Large intestine (tissue), 12 donors: Measurements from ENCODE around the gene CDC37L1. TPM values are rescaled to one million over a fixed set of nuclear protein-coding genes. Genes with fewer than 3 reads are reported as not detected.
A peak's percentile ranks its signal among the peaks of the same experiment; 100 is the strongest.
"Not testable (repeated sequence)": the region's sequence is repeated elsewhere in the genome, so short reads cannot be mapped to it uniquely, and the experiment has no call there.

Source experiments
- DNase-seq, 2 donors: peaks; one replicate each; pipeline versions ENCODE4 v3.0.0 to v3.0.0-alpha.2; 2013
- H3K27ac ChIP-seq: one replicate; pipeline ENCODE4 v1.5.1; 2013; ENCODE audit warnings: low read length
- H3K27me3 ChIP-seq: 2 replicates; pipeline ENCODE4 v1.6.1; 2013; ENCODE audit warnings: low read length; ENCODE audit not compliant: control insufficient read depth, insufficient read depth
- H3K36me3 ChIP-seq: 2 replicates; pipeline ENCODE4 v1.6.1; 2013; ENCODE audit warnings: low read length; ENCODE audit not compliant: control insufficient read depth, insufficient read depth
- H3K4me1 ChIP-seq: one replicate; pipeline ENCODE4 v1.6.1; 2013; ENCODE audit warnings: low read length; ENCODE audit not compliant: control insufficient read depth, insufficient read depth
- H3K4me3 ChIP-seq: one replicate; pipeline ENCODE4 v1.5.1; 2013; ENCODE audit warnings: low read length
- H3K9me3 ChIP-seq: one replicate; pipeline ENCODE4 v1.6.1; 2013; ENCODE audit warnings: mild to moderate bottlenecking, low read depth, low read length, moderate library complexity; ENCODE audit not compliant: control insufficient read depth
- WGBS: methylation state at CpG from one replicate; pipeline ENCODE4 v1.1.5; 2013; ENCODE audit warnings: low lambda C conversion rate; ENCODE audit not compliant: insufficient coverage; 5-methylcytosine and 5-hydroxymethylcytosine counted together
- long read RNA-seq, 11 donors: transcript quantifications; one replicate each; lab custom pipeline, GENCODE V29; 2026
- polyA plus RNA-seq: library from polyadenylated mRNA; unstranded; fragments of 120-200 nt; gene quantifications from one replicate; pipeline ENCODE4 v1.2.1, GENCODE V29; 2013

Gene CDC37L1
- 16.4 TPM for polyA plus RNA-seq
- long read RNA-seq, donor 1, partial matches to known transcripts: 40 of 44 reads
- long read RNA-seq, donor 1, other reads (novel, unspliced or antisense): 0 of 44 reads
- long read RNA-seq, donor 2, partial matches to known transcripts: 0 of 7 reads
- long read RNA-seq, donor 2, other reads (novel, unspliced or antisense): 0 of 7 reads
- long read RNA-seq, donor 3: 0 reads
- long read RNA-seq, donor 4, partial matches to known transcripts: 0 of 1 reads
- long read RNA-seq, donor 4, other reads (novel, unspliced or antisense): 0 of 1 reads
- long read RNA-seq, donor 5: 0 reads
- long read RNA-seq, donor 6, transcript CDC37L1-201 (7 exons, 3,502 nt): major isoform, 6 of 8 reads
- long read RNA-seq, donor 6, partial matches to known transcripts: 0 of 8 reads
- long read RNA-seq, donor 6, other reads (novel, unspliced or antisense): 0 of 8 reads
- long read RNA-seq, donor 7, partial matches to known transcripts: 0 of 2 reads
- long read RNA-seq, donor 7, other reads (novel, unspliced or antisense): 0 of 2 reads
- long read RNA-seq, donor 8, transcript CDC37L1-203 (2 exons, 784 nt): major isoform, 5 of 19 reads
- long read RNA-seq, donor 8, partial matches to known transcripts: 11 of 19 reads
- long read RNA-seq, donor 8, other reads (novel, unspliced or antisense): 0 of 19 reads
- long read RNA-seq, donor 9, transcript CDC37L1-201 (7 exons, 3,502 nt): major isoform, 6 of 6 reads
- long read RNA-seq, donor 9, partial matches to known transcripts: 0 of 6 reads
- long read RNA-seq, donor 9, other reads (novel, unspliced or antisense): 0 of 6 reads
- long read RNA-seq, donor 10, transcript CDC37L1-201 (7 exons, 3,502 nt): major isoform, 8 of 11 reads
- long read RNA-seq, donor 10, partial matches to known transcripts: 0 of 11 reads
- long read RNA-seq, donor 10, other reads (novel, unspliced or antisense): 0 of 11 reads
- long read RNA-seq, donor 11, transcript CDC37L1-201 (7 exons, 3,502 nt): major isoform, 6 of 8 reads
- long read RNA-seq, donor 11, partial matches to known transcripts: 0 of 8 reads
- long read RNA-seq, donor 11, other reads (novel, unspliced or antisense): 0 of 8 reads

- Histone ChIP-seq H3K4me1 (peaks cover 14% of the 10 kb centered on the region), H3K27ac (peak within 1 kb of the TSS; percentile 98)
- WGBS: no CpG with 5 or more reads among the region's 66 CpGs
Measured at GRCh38 chr9:4679268-4680172, at the start of gene CDC37L1. Gene CDC37L1 (plus strand): TSS chr9:4679569. CDS start chr9:4679768, 199 bp downstream.

GRCh38 chr9:4630836-4631235, 48.5 kb upstream of the CDC37L1 start:
- WGBS: 75% methylated on average over 1 of the region's 2 CpGs
- Histone ChIP-seq H3K27me3 (no peaks in the 10 kb centered on the region), H3K9me3 (no peaks in the 10 kb centered on the region), H3K4me3 (no peak overlapping the region), H3K27ac (no peak overlapping the region), H3K36me3 (peaks cover 2% of the 10 kb centered on the region), H3K4me1 (no peaks in the 10 kb centered on the region)
- no peak for DNase-seq

More at GRCh38 chr9:4679268-4680172, at the start of gene CDC37L1:
- H3K9me3 ChIP-seq: peaks cover 3% of the 10 kb centered on the region
- no peaks in the 10 kb centered on the region for H3K36me3 ChIP-seq
- H3K27me3 ChIP-seq: no peaks in the 10 kb centered on the region
- peak; percentile 97 to 98 for DNase-seq
- H3K4me3 ChIP-seq: peak within 1 kb of the TSS; percentile 99

GRCh38 chr9:4638968-4639367, 40.4 kb upstream of the CDC37L1 start:
- Histone ChIP-seq H3K9me3 (no peaks in the 10 kb centered on the region), H3K4me1 (no peaks in the 10 kb centered on the region), H3K27me3 (no peaks in the 10 kb centered on the region), H3K36me3 (no peaks in the 10 kb centered on the region), H3K4me3 (no peak overlapping the region), H3K27ac (no peak overlapping the region)
- no peak for DNase-seq
- WGBS: no CpG with 5 or more reads among the region's 3 CpGs

- no peaks in the 10 kb centered on the region for H3K4me1 ChIP-seq
- no peaks in the 10 kb centered on the region for H3K27me3 ChIP-seq
- no peaks in the 10 kb centered on the region for H3K9me3 ChIP-seq
- no peak overlapping the region for H3K4me3 ChIP-seq
- H3K36me3 ChIP-seq: no peaks in the 10 kb centered on the region
- no peak overlapping the region for H3K27ac ChIP-seq
- no peak for DNase-seq
- 80% methylated on average over 1 of the region's 2 CpGs for WGBS
Measured at GRCh38 chr9:4639420-4639819, 39.9 kb upstream of the CDC37L1 start.

GRCh38 chr9:4640027-4640426, 39.3 kb upstream of the CDC37L1 start:
- Histone ChIP-seq H3K27me3 (no peaks in the 10 kb centered on the region), H3K4me1 (no peaks in the 10 kb centered on the region), H3K27ac (no peak overlapping the region), H3K36me3 (no peaks in the 10 kb centered on the region), H3K9me3 (no peaks in the 10 kb centered on the region), H3K4me3 (no peak overlapping the region)
- WGBS: no CpG with 5 or more reads among the region's 2 CpGs
- peak in 1 of 2 donors; percentile 11 for DNase-seq

GRCh38 chr9:4642351-4642750, 37.0 kb upstream of the CDC37L1 start:
- no peaks in the 10 kb centered on the region for H3K9me3 ChIP-seq
- DNase-seq: no peak
- no peaks in the 10 kb centered on the region for H3K27me3 ChIP-seq
- no peak overlapping the region for H3K4me3 ChIP-seq
- WGBS: 100% methylated on average over 1 of the region's 2 CpGs
- H3K36me3 ChIP-seq: no peaks in the 10 kb centered on the region
- H3K27ac ChIP-seq: no peak overlapping the region
- H3K4me1 ChIP-seq: no peaks in the 10 kb centered on the region

GRCh38 chr9:4654084-4654483, 25.3 kb upstream of the CDC37L1 start:
- no peaks in the 10 kb centered on the region for H3K27me3 ChIP-seq
- no peaks in the 10 kb centered on the region for H3K4me1 ChIP-seq
- no peak overlapping the region for H3K4me3 ChIP-seq
- WGBS: no CpG with 5 or more reads among the region's 9 CpGs
- no peak for DNase-seq
- H3K36me3 ChIP-seq: peaks cover 5% of the 10 kb centered on the region
- H3K27ac ChIP-seq: no peak overlapping the region
- H3K9me3 ChIP-seq: no peaks in the 10 kb centered on the region

GRCh38 chr9:4654538-4654937, 24.8 kb upstream of the CDC37L1 start:
- DNase-seq: no peak
- H3K9me3 ChIP-seq: no peaks in the 10 kb centered on the region
- no CpG with 5 or more reads among the region's 10 CpGs for WGBS
- peaks cover 5% of the 10 kb centered on the region for H3K36me3 ChIP-seq
- no peak overlapping the region for H3K4me3 ChIP-seq
- no peaks in the 10 kb centered on the region for H3K27me3 ChIP-seq
- H3K4me1 ChIP-seq: no peaks in the 10 kb centered on the region
- no peak overlapping the region for H3K27ac ChIP-seq

GRCh38 chr9:4656196-4656595, 23.2 kb upstream of the CDC37L1 start:
- H3K27ac ChIP-seq, DNase-seq, H3K4me1 ChIP-seq, H3K4me3 ChIP-seq, H3K9me3 ChIP-seq, H3K27me3 ChIP-seq, H3K36me3 ChIP-seq: not testable (repeated sequence)
- no CpG with 5 or more reads among the region's 3 CpGs for WGBS
